ENCODE data around the gene AP1S1.

DNA sequence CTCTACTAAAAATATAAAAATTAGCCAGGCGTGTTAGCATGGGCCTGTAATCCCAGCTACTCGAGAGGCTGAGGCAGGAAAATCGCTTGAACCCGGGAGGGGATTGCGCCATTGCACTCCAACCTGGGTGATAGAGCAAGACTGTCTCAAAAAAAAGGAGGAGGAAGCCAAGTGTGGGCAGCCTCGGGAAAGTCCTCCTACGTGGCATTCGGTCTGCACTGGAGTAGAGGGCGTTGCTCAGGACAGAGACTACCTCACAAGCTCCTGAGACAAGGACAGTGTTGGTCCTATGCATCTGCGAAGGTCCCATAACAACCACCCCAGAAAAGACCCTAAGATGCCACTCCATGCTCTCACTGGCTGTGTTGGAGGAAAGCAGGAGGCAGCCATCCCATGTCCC lies 37.4 kb upstream of the AP1S1 start:
- TF ChIP-seq EZH2 (IDR thresholded peaks at IDR 0.05; ENCODE audit: insufficient read depth, poor library complexity, severe bottlenecking) = no peak
- no peak for TF ChIP-seq EZH2phosphoT487 (IDR thresholded peaks at IDR 0.05; ENCODE audit: insufficient read depth, low read depth)

Measured in GM23248 (cell line).